HL-60 (cell line): Measurements from ENCODE around the gene NDUFA13.

Experiments used
- CTCF ChIP-seq: IDR thresholded peaks from one replicate; pipeline ENCODE4 v1.5.1; 2011; ENCODE audit warnings: low read length, control low read depth, inconsistent platforms; ENCODE audit not compliant: insufficient read depth
- POLR2AphosphoS5 ChIP-seq: IDR thresholded peaks from 2 replicates; pipeline ENCODE4 v1.6.1; 2012; ENCODE audit warnings: low read depth
- TF ChIP-seq, protein P1 (sequence below): IDR thresholded peaks from 2 replicates; pipeline ENCODE4 v1.6.1; 2012; ENCODE audit warnings: low read depth; ENCODE audit not compliant: insufficient replicate concordance

DNA sequence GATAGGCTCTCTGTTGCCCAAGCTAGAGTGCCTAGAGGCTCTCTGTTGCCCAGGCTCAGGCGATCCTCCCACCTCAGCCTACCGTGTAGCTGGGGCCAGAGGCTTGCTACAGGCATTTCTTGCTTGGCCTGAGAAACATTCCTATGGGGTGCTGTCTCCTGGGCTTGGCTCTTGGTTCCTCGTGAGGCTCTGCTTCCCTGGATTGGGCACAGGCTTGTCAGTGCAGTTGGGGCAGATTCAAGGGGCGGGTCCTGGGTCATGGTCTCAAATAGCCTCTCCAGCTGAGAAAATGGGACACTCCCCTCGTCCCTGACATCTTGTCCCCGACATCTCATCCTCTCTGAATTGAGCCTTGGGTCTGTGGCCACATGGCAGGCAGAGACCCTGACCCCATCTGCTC lies 5.6 kb upstream of the NDUFA13 start:
- TF ChIP-seq POLR2AphosphoS5, result no peak
- TF ChIP-seq CTCF, result no peak
- TF ChIP-seq, protein P1, sequence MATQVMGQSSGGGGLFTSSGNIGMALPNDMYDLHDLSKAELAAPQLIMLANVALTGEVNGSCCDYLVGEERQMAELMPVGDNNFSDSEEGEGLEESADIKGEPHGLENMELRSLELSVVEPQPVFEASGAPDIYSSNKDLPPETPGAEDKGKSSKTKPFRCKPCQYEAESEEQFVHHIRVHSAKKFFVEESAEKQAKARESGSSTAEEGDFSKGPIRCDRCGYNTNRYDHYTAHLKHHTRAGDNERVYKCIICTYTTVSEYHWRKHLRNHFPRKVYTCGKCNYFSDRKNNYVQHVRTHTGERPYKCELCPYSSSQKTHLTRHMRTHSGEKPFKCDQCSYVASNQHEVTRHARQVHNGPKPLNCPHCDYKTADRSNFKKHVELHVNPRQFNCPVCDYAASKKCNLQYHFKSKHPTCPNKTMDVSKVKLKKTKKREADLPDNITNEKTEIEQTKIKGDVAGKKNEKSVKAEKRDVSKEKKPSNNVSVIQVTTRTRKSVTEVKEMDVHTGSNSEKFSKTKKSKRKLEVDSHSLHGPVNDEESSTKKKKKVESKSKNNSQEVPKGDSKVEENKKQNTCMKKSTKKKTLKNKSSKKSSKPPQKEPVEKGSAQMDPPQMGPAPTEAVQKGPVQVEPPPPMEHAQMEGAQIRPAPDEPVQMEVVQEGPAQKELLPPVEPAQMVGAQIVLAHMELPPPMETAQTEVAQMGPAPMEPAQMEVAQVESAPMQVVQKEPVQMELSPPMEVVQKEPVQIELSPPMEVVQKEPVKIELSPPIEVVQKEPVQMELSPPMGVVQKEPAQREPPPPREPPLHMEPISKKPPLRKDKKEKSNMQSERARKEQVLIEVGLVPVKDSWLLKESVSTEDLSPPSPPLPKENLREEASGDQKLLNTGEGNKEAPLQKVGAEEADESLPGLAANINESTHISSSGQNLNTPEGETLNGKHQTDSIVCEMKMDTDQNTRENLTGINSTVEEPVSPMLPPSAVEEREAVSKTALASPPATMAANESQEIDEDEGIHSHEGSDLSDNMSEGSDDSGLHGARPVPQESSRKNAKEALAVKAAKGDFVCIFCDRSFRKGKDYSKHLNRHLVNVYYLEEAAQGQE, result no peak
